ENCODE measurements around the gene BRPF1. TPM values are rescaled to one million over a fixed set of nuclear protein-coding genes. Genes with fewer than 3 reads are reported as not detected.

The BRPF1 gene
- total and polyA plus RNA-seq, 2 donors (not counting 1 experiment from before 2014, with no cell fraction given) = 24.4 to 36.5 TPM

DNA sequence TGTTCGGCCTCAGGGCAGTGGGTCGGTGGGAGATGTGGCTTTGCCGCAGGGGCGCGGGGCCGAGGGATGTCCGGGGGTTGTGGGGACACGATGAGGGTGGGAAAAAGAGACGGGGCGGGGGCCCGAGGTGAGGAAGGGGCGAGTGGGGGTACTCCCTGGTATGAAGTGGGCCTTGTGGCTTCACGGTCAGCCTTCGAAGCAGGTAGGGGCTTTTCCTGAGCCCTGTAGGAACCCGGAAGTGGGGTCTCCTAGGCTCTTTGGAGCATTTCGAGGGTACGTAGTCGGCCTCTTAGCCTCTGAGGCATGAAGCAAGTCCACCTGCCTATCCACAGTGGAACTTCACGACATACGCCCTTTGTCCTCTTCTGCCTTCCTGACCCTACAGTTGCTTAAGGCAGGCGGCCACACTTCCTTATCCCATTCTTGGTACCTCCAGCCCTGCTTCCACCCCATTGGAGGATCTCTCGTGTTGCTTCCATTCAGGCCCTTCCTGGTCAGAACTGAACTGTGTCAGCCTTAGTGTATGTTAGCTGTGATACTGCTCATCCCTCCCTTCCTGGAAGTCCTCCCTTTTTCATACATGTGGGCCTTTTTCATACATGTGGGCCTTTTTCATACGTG, 61.7 kb downstream of the BRPF1 start:
- peaks cover 52 to 65% of the 10 kb centered on the region in 2 donors for H3K4me1 ChIP-seq (ENCODE audit: control insufficient read depth in 2 of 2, insufficient read depth in 2 of 2, low read length in 2 of 2)
- Mint-ChIP-seq H3K27ac (peak overlapping the region; percentile 100), H3K9me3 (ENCODE audit: insufficient read depth) (no peaks in the 10 kb centered on the region), H3K4me1 (peaks cover 62% of the 10 kb centered on the region), H3K4me3 (peak overlapping the region; percentile 99), H3K27me3 (no peaks in the 10 kb centered on the region)
- DNase-seq (no peak), ATAC-seq (ENCODE audit: low read depth) (no peak)
- H3K9me3 ChIP-seq (ENCODE audit: control extremely low read depth in 1 of 3, control insufficient read depth in 2 of 3, insufficient read depth in 1 of 3, low read length in 2 of 3) = no peaks in the 10 kb centered on the region
- TF ChIP-seq EZH2 (IDR thresholded peaks at IDR 0.05; ENCODE audit: borderline replicate concordance, insufficient read depth, low read depth, low read length, poor library complexity, severe bottlenecking) = no peak
- TF ChIP-seq, protein P1, sequence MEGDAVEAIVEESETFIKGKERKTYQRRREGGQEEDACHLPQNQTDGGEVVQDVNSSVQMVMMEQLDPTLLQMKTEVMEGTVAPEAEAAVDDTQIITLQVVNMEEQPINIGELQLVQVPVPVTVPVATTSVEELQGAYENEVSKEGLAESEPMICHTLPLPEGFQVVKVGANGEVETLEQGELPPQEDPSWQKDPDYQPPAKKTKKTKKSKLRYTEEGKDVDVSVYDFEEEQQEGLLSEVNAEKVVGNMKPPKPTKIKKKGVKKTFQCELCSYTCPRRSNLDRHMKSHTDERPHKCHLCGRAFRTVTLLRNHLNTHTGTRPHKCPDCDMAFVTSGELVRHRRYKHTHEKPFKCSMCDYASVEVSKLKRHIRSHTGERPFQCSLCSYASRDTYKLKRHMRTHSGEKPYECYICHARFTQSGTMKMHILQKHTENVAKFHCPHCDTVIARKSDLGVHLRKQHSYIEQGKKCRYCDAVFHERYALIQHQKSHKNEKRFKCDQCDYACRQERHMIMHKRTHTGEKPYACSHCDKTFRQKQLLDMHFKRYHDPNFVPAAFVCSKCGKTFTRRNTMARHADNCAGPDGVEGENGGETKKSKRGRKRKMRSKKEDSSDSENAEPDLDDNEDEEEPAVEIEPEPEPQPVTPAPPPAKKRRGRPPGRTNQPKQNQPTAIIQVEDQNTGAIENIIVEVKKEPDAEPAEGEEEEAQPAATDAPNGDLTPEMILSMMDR (IDR thresholded peaks at IDR 0.05) = no peak
- H2AFZ ChIP-seq (ENCODE audit: insufficient read depth, low read depth, low read length, poor library complexity, severe bottlenecking) = peak overlapping the region; percentile 96
- H3K79me2 ChIP-seq (ENCODE audit: control insufficient read depth, insufficient read depth, low read length) = peaks cover 76% of the 10 kb centered on the region
- ChIA-PET POLR2A (interaction anchor here (0.5 to 1.6 kb wide), 20 partner anchors 11 to 528 kb away, joined by 3 to 39 read pairs (median 5); partner anchors contain the start of genes BRPF1, CRELD1, EMC3 and FANCD2), CTCF (interaction anchor here (0.7 to 2.0 kb wide), 14 partner anchors 12 to 945 kb away, joined by 3 to 17 read pairs (median 4); partner anchors contain the start of genes OGG1 and TTLL3)
- H3K4me2 ChIP-seq (replicated peaks; ENCODE audit: low read depth, low read length, poor library complexity, severe bottlenecking) = peak overlapping the region; percentile 98
- H4K20me1 ChIP-seq (ENCODE audit: control insufficient read depth, insufficient read depth, low read length, poor library complexity, severe bottlenecking) = peaks cover 44% of the 10 kb centered on the region
- intact Hi-C loops (cut with micrococcal nuclease) = loop anchor here (1.0 to 2.0 kb wide), 4 partner anchors 97 to 455 kb away; partner anchors contain the start of genes CRELD1, JAGN1, SETD5 and TATDN2
- peak overlapping the region; percentile 98 for H3K9ac ChIP-seq (ENCODE audit: low read length)
- H3K27me3 ChIP-seq (replicated peaks in 1 of 4; ENCODE audit: control extremely low read depth in 1 of 4, control insufficient read depth in 3 of 4, insufficient read depth in 4 of 4, low read length in 3 of 4) = no peaks in the 10 kb centered on the region
- H3K27ac ChIP-seq (ENCODE audit: low read length in 2 of 2) = peak overlapping the region; percentile 93 to 99
- WGBS (ENCODE audit: insufficient coverage) = 2% methylated on average over 21 of the region's 23 CpGs
- peak overlapping the region; percentile 78 to 99 (median 94) for H3K4me3 ChIP-seq (ENCODE audit: control extremely low read depth in 1 of 5, extremely low read depth in 1 of 5, insufficient read depth in 1 of 5, low read depth in 2 of 5, low read length in 4 of 5)
- peaks cover 15 to 39% of the 10 kb centered on the region in 2 experiments for H3K36me3 ChIP-seq (replicated peaks in 1 of 2; ENCODE audit: control extremely low read depth in 1 of 2, control insufficient read depth in 1 of 2, extremely low read depth in 1 of 2, insufficient read depth in 2 of 2, low read length in 1 of 2)

DNA sequence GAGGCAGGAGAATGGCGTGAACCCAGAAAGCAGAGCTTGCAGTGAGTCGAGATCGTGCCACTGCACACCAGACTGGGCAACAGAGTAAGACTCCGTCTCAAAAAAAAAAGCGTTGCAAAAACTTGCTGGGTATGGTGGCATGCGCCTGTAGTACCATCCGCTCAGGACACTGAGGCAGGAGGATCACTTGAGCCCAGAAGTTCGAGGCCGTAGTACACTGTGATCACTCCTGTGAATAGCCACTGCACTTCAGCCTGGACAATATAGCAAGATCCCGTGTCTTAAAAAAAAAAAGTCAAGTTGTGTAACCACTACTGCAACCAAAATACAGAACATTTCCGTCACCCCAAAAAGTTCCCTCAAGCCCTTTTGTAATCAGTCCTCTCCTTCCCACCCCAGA, 62.9 kb downstream of the BRPF1 start:
- ChIA-PET CTCF (interaction anchor here (1.4 to 2.0 kb wide), 3 partner anchors 13 to 152 kb away, joined by 5 read pairs; no protein-coding TSS in a partner anchor), POLR2A (interaction anchor here (1.3 kb wide), 2 partner anchors 11 to 50 kb away, joined by 3 to 4 read pairs; partner anchors contain the start of gene RPUSD3)
- Mint-ChIP-seq H3K4me3 (peak overlapping the region; percentile 99), H3K27me3 (no peaks in the 10 kb centered on the region), H3K27ac (peak overlapping the region; percentile 100), H3K4me1 (peaks cover 61% of the 10 kb centered on the region), H3K9me3 (ENCODE audit: insufficient read depth) (no peaks in the 10 kb centered on the region)
- H3K4me3 ChIP-seq (ENCODE audit: control extremely low read depth in 1 of 5, extremely low read depth in 1 of 5, insufficient read depth in 1 of 5, low read depth in 2 of 5, low read length in 4 of 5) = peak overlapping the region in 2 of 5 experiments; percentile 7 to 97
- intact Hi-C loops (cut with micrococcal nuclease) = no loop called here
- peaks cover 53% of the 10 kb centered on the region for H4K20me1 ChIP-seq (ENCODE audit: control insufficient read depth, insufficient read depth, low read length, poor library complexity, severe bottlenecking)
- no peaks in the 10 kb centered on the region for H3K27me3 ChIP-seq (replicated peaks in 1 of 4; ENCODE audit: control extremely low read depth in 1 of 4, control insufficient read depth in 3 of 4, insufficient read depth in 4 of 4, low read length in 3 of 4)
- H3K79me2 ChIP-seq (ENCODE audit: control insufficient read depth, insufficient read depth, low read length) = peaks cover 87% of the 10 kb centered on the region
- DNase-seq (no peak), ATAC-seq (ENCODE audit: low read depth) (no peak)
- H3K36me3 ChIP-seq (replicated peaks in 1 of 2; ENCODE audit: control extremely low read depth in 1 of 2, control insufficient read depth in 1 of 2, extremely low read depth in 1 of 2, insufficient read depth in 2 of 2, low read length in 1 of 2) = peaks cover 16 to 43% of the 10 kb centered on the region in 2 experiments
- 89% methylated on average over 10 of the region's 11 CpGs for WGBS (ENCODE audit: insufficient coverage)
- TF ChIP-seq EZH2 (IDR thresholded peaks at IDR 0.05; ENCODE audit: borderline replicate concordance, insufficient read depth, low read depth, low read length, poor library complexity, severe bottlenecking) = no peak
- TF ChIP-seq, protein P1 (IDR thresholded peaks at IDR 0.05) = no peak
- H3K27ac ChIP-seq (ENCODE audit: low read length in 2 of 2) = peak overlapping the region; percentile 93 to 99
- H3K4me1 ChIP-seq (ENCODE audit: control insufficient read depth in 2 of 2, insufficient read depth in 2 of 2, low read length in 2 of 2) = peaks cover 52 to 65% of the 10 kb centered on the region in 2 donors
- peak overlapping the region; percentile 0 for H3K9ac ChIP-seq (ENCODE audit: low read length)
- no peak overlapping the region for H2AFZ ChIP-seq (ENCODE audit: insufficient read depth, low read depth, low read length, poor library complexity, severe bottlenecking)
- H3K9me3 ChIP-seq (ENCODE audit: control extremely low read depth in 1 of 3, control insufficient read depth in 2 of 3, insufficient read depth in 1 of 3, low read length in 2 of 3) = no peaks in the 10 kb centered on the region
- H3K4me2 ChIP-seq (replicated peaks; ENCODE audit: low read depth, low read length, poor library complexity, severe bottlenecking) = peak overlapping the region; percentile 98
